Epithelial cell of esophagus (primary cell): Measurements from ENCODE around the gene ZIC1.

Experiments used
- DNase-seq: peaks from one replicate; pipeline ENCODE4 v3.0.0; 2010; ENCODE audit warnings: low read depth
- H3K4me3 ChIP-seq: 2 replicates; pipeline ENCODE4 v1.5.1; 2011; ENCODE audit warnings: mild to moderate bottlenecking, low read length, control low read depth
- CTCF ChIP-seq: IDR thresholded peaks from 2 replicates; pipeline ENCODE4 v1.5.1; 2011; ENCODE audit warnings: low read depth, mild to moderate bottlenecking, low read length, control low read depth, inconsistent platforms; ENCODE audit not compliant: insufficient read depth; ENCODE audit errors: missing control alignments

The ZIC1 gene

GRCh38 chr3:147381596-147381995 lies 27.6 kb upstream of the ZIC1 start:
- H3K4me3 ChIP-seq = no peak overlapping the region
- no peak for TF ChIP-seq CTCF
- DNase-seq = no peak

GRCh38 chr3:147383617-147384016 lies 25.5 kb upstream of the ZIC1 start:
- DNase-seq = no peak
- H3K4me3 ChIP-seq = no peak overlapping the region
- no peak for TF ChIP-seq CTCF

- TF ChIP-seq CTCF = no peak
- DNase-seq = no peak
- H3K4me3 ChIP-seq = no peak overlapping the region
Measured at GRCh38 chr3:147384210-147385058, 24.7 kb upstream of the ZIC1 start.

GRCh38 chr3:147385059-147386012 lies 23.8 kb upstream of the ZIC1 start:
- H3K4me3 ChIP-seq = no peak overlapping the region
- DNase-seq = no peak
- no peak for TF ChIP-seq CTCF

GRCh38 chr3:147387291-147387884 lies 21.8 kb upstream of the ZIC1 start:
- no peak for TF ChIP-seq CTCF
- DNase-seq = no peak
- no peak overlapping the region for H3K4me3 ChIP-seq

- no peak for DNase-seq
- no peak overlapping the region for H3K4me3 ChIP-seq
- no peak for TF ChIP-seq CTCF
Measured at GRCh38 chr3:147387885-147388699, 21.1 kb upstream of the ZIC1 start.
